Omental fat pad (tissue), 4 donors: ENCODE results near the gene LRRC49. TPM values are rescaled to one million over a fixed set of nuclear protein-coding genes. Genes with fewer than 3 reads are reported as not detected.
A peak's percentile ranks its signal among the peaks of the same experiment; 100 is the strongest.

Experiments used
- ATAC-seq: fragments of 150-250 bp; one replicate; pipeline ENCODE4 v1.9.1; 2016; ENCODE audit warnings: mild to moderate bottlenecking, moderate library complexity; ENCODE audit not compliant: low FRiP score
- DNase-seq: peaks from one replicate; pipeline ENCODE4 v3.0.0-alpha.2; 2019; ENCODE audit warnings: low spot score
- total RNA-seq, 4 donors: library from RNA; depleted of rRNA; stranded (reverse); fragments of >200 nt; gene quantifications; one replicate each; pipeline ENCODE4 v1.1.0, GENCODE V29; 2016
- TF ChIP-seq, protein P1 (sequence below), 3 donors: fragments of 450-650 bp; IDR thresholded peaks; one replicate each; pipeline ENCODE4 v1.5.1; 2016 to 2017; ENCODE audit warnings: antibody characterized with exemption in 3 of 3, mild to moderate bottlenecking in 3 of 3, moderate library complexity in 2 of 3

Gene LRRC49
- total RNA-seq, 4 donors from 2014 or later = 2.5 to 7.1 (median 5.0) TPM

DNA sequence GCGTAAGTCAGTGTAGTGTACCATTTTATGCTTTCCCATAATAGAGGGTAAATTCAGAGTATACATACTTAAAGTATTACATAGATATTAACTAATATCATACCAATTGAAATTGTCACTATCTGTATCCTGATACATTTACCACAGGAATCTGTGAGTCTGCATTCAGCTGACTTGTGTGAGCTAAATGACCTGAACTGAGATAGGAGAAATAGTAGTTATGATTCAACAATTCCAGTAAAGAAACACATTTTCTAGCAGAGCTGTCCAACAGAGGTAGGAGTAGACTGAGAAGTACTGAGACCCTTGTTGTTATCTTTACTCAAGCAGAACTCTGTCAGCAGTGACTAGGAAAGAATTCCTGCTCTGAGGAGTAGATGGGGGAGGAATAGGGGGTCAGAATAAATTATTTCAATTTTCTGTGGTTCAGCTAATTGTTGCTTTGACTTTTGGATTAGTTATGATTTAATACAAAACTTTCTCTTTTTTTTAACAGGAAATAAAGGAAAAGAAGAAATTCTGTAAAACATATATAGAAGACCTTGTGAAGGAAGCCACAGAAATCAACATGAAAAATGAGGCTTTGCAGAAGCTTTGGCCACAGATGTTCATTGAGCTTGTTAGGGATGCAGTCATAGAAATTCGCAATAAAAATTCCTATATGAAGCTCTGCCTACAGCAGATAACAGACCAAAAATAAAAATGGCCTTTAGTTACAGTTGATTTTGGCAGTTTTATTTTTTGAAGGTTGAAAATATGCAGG lies 156.5 kb downstream of the LRRC49 start:
- ATAC-seq = peak; percentile 90

DNA sequence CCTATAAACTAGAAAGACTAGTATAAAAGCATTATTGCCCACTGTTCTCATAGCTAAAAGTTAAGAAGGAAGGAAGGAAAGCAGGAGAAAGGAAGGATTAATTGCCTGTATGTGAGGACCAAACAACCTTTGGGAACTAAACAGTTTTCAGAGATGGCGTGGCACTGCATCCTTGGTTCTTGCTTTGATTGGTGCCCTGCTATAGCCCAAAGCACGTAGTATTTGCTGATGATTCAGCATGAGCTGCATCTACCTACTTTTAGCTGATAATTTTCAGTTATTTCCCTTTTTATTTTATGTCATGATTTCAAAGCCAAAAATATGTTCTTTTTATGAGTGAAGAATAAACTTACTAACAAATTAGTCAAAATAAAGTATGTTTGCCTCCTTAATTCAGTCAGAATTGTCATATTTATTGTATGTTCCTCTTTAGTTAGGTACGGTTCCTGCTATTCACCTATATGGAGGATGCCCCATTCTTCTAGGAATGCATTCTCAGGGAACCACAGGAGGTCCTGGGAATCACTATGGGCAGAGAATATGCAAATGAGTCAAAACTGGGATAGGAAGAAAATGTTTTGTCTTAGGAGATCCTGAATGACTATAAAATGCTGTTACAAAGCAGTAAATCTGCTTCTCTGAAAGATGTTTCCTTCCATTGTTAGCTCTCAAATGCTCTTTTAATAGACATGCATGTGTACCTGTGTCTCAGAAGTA lies 157.2 kb downstream of the LRRC49 start:
- no peak for DNase-seq
- no peak for ATAC-seq
- TF ChIP-seq, protein P1, sequence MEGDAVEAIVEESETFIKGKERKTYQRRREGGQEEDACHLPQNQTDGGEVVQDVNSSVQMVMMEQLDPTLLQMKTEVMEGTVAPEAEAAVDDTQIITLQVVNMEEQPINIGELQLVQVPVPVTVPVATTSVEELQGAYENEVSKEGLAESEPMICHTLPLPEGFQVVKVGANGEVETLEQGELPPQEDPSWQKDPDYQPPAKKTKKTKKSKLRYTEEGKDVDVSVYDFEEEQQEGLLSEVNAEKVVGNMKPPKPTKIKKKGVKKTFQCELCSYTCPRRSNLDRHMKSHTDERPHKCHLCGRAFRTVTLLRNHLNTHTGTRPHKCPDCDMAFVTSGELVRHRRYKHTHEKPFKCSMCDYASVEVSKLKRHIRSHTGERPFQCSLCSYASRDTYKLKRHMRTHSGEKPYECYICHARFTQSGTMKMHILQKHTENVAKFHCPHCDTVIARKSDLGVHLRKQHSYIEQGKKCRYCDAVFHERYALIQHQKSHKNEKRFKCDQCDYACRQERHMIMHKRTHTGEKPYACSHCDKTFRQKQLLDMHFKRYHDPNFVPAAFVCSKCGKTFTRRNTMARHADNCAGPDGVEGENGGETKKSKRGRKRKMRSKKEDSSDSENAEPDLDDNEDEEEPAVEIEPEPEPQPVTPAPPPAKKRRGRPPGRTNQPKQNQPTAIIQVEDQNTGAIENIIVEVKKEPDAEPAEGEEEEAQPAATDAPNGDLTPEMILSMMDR (IDR thresholded peaks at IDR 0.05) = no peak

More for the DNA sequence above, 156.5 kb downstream of the LRRC49 start:
- TF ChIP-seq, protein P1 (IDR thresholded peaks at IDR 0.05) = no peak
- DNase-seq = no peak

DNA sequence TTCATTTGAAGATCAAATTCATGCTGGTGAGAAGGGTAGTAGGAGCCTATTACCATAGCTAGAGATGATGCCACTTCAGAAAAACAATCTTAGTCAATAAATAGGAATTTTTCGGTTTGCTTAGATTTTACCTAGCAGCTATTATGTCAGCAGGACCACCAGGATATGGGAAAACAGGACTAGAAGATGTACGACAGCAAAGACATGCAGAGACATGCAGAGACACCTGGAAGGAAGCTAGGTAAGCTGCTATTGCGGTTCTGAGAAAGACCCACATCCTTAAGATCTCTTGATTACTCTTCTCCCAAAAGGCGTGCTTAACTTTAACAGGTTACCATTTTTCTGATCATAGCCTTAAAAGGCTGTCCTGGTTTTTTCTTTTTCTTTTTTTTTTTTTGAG lies 157.8 kb downstream of the LRRC49 start:
- TF ChIP-seq, protein P1 (IDR thresholded peaks at IDR 0.05) = no peak
- ATAC-seq = no peak

DNA sequence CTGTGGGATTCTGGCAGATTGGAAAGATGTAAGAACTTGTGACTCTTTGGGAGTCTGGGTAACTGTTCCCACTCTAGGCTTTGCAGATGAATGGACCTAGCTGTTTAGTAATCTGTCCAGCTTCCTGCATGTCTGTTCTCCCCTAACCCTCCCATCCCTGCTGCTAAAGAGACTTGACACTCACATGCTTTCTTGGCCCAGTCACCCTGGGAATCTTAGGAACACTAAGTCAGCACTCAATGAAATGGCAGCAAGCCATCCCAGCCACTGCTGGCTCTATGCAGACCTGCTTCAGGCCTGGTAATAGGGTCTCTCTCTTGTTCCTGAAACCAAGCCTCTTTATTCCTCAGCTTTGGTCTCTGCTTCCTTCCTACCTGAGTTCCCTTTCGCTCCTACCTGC lies 158.9 kb downstream of the LRRC49 start:
- no peak for ATAC-seq

More for the DNA sequence above, 157.8 kb downstream of the LRRC49 start:
- DNase-seq = no peak

DNA sequence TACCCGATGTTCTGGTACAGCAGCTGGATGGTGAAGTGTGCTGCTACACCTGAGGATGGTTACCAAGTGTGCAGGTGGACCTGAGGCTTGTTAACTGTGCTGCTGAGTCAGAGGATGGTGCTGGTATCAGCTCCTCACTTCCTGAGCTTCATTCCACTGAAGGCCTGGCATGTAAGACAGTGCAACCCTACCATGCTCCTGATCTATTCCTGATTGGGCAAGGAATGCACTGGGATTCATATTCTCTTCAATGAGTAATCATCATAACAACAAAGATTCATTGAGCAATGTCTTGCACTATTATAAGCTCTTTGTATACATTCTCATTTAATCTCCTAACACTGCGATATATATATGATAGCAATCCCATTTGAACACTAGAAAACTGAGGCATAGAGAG lies 159.7 kb downstream of the LRRC49 start:
- ATAC-seq (no peak), DNase-seq (no peak)
- TF ChIP-seq, protein P1 (IDR thresholded peaks at IDR 0.05) = no peak

More for the DNA sequence above, 158.9 kb downstream of the LRRC49 start:
- TF ChIP-seq, protein P1 (IDR thresholded peaks at IDR 0.05) = no peak
- DNase-seq = no peak

DNA sequence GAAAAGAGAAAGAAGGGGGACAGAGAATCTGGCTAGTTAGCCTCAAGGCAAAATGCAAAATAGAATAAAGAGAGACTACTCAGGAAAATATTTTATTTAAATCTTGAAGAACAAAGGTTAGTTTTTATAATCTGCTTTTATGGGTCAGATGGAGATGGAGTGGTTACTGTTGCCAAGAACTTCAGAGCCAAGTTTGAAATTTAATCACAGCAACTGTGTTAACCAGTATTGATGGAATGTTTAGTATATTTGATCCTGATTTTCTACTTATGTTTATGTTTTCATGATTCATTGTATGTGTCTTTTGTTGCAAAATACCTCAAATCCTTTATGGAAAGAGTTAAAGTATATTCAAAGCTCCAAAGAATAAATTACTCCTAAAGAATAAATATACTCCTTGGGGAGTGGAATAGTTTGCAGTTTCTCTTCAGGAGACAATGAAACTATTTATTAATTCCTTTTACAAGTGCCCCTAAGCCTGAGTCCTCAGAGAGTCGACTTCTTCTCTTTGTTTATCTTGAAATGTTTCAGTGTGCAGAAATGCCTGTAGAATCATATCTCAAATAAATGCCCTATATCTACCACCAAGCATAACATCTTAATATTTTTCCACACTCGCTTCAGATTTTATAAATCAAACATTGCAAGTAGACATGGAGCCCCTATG lies 161.8 kb downstream of the LRRC49 start:
- TF ChIP-seq, protein P1 (IDR thresholded peaks at IDR 0.05) = no peak
- DNase-seq = no peak
- no peak for ATAC-seq
